ENCODE data around the gene BLACAT1. TPM values are rescaled to one million over a fixed set of nuclear protein-coding genes. Genes with fewer than 3 reads are reported as not detected.

BLACAT1 gene
- total and polyA plus RNA-seq, 9 of the 15 experiments (the other 6 are each of a cell fraction or from before 2014, with no cell fraction given): 0.10 to 5.9 (median 0.73) TPM

DNA sequence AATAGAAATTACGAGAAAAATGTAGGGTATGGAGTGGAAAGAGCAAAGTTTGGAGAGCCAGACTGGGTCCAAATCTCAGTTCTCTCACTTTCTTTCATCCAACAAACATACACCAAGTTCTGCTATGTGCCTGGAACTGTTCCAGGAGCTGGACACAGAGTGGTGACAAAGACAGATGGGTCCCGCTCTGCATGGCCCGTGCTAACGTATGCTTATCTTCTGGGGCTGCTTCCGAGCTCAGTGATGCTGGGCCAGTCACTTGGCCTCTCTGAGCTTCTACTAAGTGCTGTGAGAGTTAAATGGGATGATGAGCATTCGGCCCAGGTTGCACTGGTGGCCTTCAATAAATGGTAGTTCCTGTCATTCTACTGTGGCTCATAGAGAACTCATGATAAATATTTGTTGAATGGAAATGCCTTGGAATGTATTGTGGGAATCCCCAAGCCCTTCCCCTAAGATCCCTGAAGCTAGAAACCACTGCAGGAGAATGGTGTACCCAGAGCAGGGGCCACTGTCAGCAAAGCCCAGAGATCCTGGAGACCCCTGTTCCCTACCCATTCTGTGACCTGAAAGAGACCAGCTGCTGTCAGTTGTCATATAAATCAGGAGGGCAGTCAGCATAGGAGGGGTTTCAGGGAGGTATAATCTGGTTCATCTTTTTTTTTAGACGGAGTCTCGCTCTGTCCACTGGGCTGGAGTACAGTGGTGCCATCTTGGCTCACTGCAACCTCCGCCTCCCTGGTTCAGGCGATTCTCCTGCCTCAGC is 37.8 kb downstream of the BLACAT1 start (continued):
- no peak for TF ChIP-seq POLR3G (IDR thresholded peaks at IDR 0.05; ENCODE audit: extremely low read depth, insufficient read length, insufficient replicate concordance)
- TF ChIP-seq, protein P1, sequence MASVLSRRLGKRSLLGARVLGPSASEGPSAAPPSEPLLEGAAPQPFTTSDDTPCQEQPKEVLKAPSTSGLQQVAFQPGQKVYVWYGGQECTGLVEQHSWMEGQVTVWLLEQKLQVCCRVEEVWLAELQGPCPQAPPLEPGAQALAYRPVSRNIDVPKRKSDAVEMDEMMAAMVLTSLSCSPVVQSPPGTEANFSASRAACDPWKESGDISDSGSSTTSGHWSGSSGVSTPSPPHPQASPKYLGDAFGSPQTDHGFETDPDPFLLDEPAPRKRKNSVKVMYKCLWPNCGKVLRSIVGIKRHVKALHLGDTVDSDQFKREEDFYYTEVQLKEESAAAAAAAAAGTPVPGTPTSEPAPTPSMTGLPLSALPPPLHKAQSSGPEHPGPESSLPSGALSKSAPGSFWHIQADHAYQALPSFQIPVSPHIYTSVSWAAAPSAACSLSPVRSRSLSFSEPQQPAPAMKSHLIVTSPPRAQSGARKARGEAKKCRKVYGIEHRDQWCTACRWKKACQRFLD (CRISPR knock-in tag; IDR thresholded peaks at IDR 0.05): no peak
- TF ChIP-seq CBFA2T3 (IDR thresholded peaks at IDR 0.05): peak; percentile 19; the same call in 1 of the 2 replicates
- TF ChIP-seq RB1 (IDR thresholded peaks at IDR 0.05; ENCODE audit: low read depth): no peak
- TF ChIP-seq, protein P2, sequence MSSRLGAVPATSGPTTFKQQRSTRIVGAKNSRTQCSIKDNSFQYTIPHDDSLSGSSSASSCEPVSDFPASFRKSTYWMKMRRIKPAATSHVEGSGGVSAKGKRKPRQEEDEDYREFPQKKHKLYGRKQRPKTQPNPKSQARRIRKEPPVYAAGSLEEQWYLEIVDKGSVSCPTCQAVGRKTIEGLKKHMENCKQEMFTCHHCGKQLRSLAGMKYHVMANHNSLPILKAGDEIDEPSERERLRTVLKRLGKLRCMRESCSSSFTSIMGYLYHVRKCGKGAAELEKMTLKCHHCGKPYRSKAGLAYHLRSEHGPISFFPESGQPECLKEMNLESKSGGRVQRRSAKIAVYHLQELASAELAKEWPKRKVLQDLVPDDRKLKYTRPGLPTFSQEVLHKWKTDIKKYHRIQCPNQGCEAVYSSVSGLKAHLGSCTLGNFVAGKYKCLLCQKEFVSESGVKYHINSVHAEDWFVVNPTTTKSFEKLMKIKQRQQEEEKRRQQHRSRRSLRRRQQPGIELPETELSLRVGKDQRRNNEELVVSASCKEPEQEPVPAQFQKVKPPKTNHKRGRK (tag; IDR thresholded peaks at IDR 0.05): no peak
- TF ChIP-seq, protein P3, sequence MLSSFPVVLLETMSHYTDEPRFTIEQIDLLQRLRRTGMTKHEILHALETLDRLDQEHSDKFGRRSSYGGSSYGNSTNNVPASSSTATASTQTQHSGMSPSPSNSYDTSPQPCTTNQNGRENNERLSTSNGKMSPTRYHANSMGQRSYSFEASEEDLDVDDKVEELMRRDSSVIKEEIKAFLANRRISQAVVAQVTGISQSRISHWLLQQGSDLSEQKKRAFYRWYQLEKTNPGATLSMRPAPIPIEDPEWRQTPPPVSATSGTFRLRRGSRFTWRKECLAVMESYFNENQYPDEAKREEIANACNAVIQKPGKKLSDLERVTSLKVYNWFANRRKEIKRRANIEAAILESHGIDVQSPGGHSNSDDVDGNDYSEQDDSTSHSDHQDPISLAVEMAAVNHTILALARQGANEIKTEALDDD (IDR thresholded peaks at IDR 0.05): no peak
- TF ChIP-seq ZNF224 (CRISPR knock-in tag; IDR thresholded peaks at IDR 0.05): no peak
- peak; percentile 75 for TF ChIP-seq BHLHE40 (IDR thresholded peaks at IDR 0.05; ENCODE audit: low read length)
- TF ChIP-seq MEIS2 (IDR thresholded peaks at IDR 0.05; ENCODE audit: partially characterized antibody): peak; percentile 91
- peak; percentile 64; the same call in 1 of the 2 replicates for TF ChIP-seq NFIC (IDR thresholded peaks at IDR 0.05)
- TF ChIP-seq, protein P4, sequence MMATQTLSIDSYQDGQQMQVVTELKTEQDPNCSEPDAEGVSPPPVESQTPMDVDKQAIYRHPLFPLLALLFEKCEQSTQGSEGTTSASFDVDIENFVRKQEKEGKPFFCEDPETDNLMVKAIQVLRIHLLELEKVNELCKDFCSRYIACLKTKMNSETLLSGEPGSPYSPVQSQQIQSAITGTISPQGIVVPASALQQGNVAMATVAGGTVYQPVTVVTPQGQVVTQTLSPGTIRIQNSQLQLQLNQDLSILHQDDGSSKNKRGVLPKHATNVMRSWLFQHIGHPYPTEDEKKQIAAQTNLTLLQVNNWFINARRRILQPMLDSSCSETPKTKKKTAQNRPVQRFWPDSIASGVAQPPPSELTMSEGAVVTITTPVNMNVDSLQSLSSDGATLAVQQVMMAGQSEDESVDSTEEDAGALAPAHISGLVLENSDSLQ (IDR thresholded peaks at IDR 0.05): peak; percentile 72
- no peak for TF ChIP-seq XRCC4 (IDR thresholded peaks at IDR 0.05; ENCODE audit: extremely low read depth, insufficient read depth, insufficient read length)
- TF ChIP-seq HMG20A (CRISPR knock-in tag; conservative IDR thresholded peaks at IDR 0.05): no peak
- TF ChIP-seq, protein P5, sequence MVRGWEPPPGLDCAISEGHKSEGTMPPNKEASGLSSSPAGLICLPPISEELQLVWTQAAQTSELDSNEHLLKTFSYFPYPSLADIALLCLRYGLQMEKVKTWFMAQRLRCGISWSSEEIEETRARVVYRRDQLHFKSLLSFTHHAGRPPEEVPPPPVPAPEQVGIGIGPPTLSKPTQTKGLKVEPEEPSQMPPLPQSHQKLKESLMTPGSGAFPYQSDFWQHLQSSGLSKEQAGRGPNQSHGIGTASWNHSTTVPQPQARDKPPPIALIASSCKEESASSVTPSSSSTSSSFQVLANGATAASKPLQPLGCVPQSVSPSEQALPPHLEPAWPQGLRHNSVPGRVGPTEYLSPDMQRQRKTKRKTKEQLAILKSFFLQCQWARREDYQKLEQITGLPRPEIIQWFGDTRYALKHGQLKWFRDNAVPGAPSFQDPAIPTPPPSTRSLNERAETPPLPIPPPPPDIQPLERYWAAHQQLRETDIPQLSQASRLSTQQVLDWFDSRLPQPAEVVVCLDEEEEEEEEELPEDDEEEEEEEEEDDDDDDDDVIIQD (CRISPR knock-in tag; IDR thresholded peaks at IDR 0.05): no peak
- no peak for TF ChIP-seq PHB (CRISPR knock-in tag; IDR thresholded peaks at IDR 0.05)
- no peak for TF ChIP-seq MYC (IDR thresholded peaks at IDR 0.05; ENCODE audit: low read depth, low read length)
- TF ChIP-seq MYC (CRISPR knock-in tag; IDR thresholded peaks at IDR 0.05; ENCODE audit: borderline replicate concordance, low read depth): no peak
- TF ChIP-seq MBD2 (IDR thresholded peaks at IDR 0.05; ENCODE audit: borderline replicate concordance, low read depth): no peak
- TF ChIP-seq, protein P6, sequence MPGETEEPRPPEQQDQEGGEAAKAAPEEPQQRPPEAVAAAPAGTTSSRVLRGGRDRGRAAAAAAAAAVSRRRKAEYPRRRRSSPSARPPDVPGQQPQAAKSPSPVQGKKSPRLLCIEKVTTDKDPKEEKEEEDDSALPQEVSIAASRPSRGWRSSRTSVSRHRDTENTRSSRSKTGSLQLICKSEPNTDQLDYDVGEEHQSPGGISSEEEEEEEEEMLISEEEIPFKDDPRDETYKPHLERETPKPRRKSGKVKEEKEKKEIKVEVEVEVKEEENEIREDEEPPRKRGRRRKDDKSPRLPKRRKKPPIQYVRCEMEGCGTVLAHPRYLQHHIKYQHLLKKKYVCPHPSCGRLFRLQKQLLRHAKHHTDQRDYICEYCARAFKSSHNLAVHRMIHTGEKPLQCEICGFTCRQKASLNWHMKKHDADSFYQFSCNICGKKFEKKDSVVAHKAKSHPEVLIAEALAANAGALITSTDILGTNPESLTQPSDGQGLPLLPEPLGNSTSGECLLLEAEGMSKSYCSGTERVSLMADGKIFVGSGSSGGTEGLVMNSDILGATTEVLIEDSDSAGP (CRISPR knock-in tag; IDR thresholded peaks at IDR 0.05): no peak
- TF ChIP-seq RAD51 (IDR thresholded peaks at IDR 0.05; ENCODE audit: borderline replicate concordance, low read depth): no peak
- no peak for TF ChIP-seq THRAP3 (IDR thresholded peaks at IDR 0.05; ENCODE audit: borderline replicate concordance)
